Activated T-cell treated with anti-CD3 and anti-CD28 coated beads, Interleukin-2, amount 50 U/mL, for 4 hours (primary cell): ENCODE measurements around the gene ZBTB2. TPM values are rescaled to one million over a fixed set of nuclear protein-coding genes. Genes with fewer than 3 reads are reported as not detected.
A peak's percentile ranks its signal among the peaks of the same experiment; 100 is the strongest.

Experiments used
- ATAC-seq, 2 donors: fragments of 200-7000 bp; cut with Tn5 transposase; one replicate each; pipeline ENCODE4 v1.10.0; 2021
- DNase-seq: peaks from one replicate; pipeline ENCODE4 v3.0.0-alpha.2; 2020
- H3K27me3 Mint-ChIP-seq: one replicate; pipeline ENCODE4 v1.8.0; 2021; ENCODE audit warnings: low read depth, mixed read lengths
- H3K36me3 Mint-ChIP-seq: one replicate; pipeline ENCODE4 v1.8.0; 2022; ENCODE audit warnings: mixed read lengths; ENCODE audit not compliant: insufficient read depth
- H3K4me1 Mint-ChIP-seq: one replicate; pipeline ENCODE4 v1.8.0; 2021; ENCODE audit warnings: low read depth, mixed read lengths
- H3K4me3 Mint-ChIP-seq: one replicate; pipeline ENCODE4 v1.8.0; 2021; ENCODE audit warnings: mild to moderate bottlenecking, moderate library complexity, mixed read lengths
- H3K9me3 Mint-ChIP-seq: one replicate; pipeline ENCODE4 v1.8.0; 2021; ENCODE audit warnings: mixed read lengths
- total RNA-seq, 3 donors: library from RNA; stranded (reverse); gene quantifications; one replicate each; pipeline ENCODE4 v1.2.1, GENCODE V29; 2021

Gene ZBTB2, protein sequence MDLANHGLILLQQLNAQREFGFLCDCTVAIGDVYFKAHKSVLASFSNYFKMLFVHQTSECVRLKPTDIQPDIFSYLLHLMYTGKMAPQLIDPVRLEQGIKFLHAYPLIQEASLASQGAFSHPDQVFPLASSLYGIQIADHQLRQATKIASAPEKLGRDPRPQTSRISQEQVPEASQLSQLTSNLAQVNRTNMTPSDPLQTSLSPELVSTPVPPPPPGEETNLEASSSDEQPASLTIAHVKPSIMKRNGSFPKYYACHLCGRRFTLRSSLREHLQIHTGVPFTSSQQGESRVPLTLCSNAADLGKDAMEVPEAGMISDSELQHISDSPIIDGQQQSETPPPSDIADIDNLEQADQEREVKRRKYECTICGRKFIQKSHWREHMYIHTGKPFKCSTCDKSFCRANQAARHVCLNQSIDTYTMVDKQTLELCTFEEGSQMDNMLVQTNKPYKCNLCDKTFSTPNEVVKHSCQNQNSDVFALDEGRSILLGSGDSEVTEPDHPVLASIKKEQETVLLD
- total RNA-seq: 10 to 100 TPM; 18.5 to 21.7 (median 19.5) TPM

GRCh38 chr6:151391471-151392413 is at the start of gene ZBTB2:
Gene ZBTB2 (minus strand): TSS chr6:151391559. CDS start chr6:151373637, 17,922 bp downstream.
- Mint-ChIP-seq H3K4me3 (peak within 1 kb of the TSS; percentile 91), H3K36me3 (peaks cover 4% of the 10 kb centered on the region), H3K9me3 (no peaks in the 10 kb centered on the region), H3K27me3 (no peaks in the 10 kb centered on the region), H3K4me1 (peaks cover 62% of the 10 kb centered on the region)
- ATAC-seq (peak; percentile 7 to 9), DNase-seq (peak; percentile 53)

DNA sequence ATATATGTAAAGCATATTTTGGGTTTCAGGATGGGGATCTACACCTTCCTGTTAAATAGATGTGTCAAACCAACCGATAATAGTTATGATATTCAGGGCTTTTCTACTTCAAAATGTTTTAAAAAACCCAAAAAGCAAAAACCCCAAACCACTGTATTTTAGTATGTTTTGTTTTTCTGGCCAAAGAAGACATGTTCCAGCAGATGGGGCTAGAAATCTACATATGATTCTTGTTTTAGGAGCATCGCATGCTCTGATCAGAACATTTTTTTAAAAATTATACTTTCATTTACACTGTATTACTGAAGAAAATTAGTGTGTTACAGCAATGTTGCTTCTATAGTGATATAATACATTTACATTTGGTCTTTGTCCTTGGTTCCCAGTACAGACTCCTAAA is 49.6 kb upstream of the ZBTB2 start:
- peaks cover 24% of the 10 kb centered on the region for H3K36me3 Mint-ChIP-seq
- H3K9me3 Mint-ChIP-seq: no peaks in the 10 kb centered on the region
- no peaks in the 10 kb centered on the region for H3K27me3 Mint-ChIP-seq
- H3K4me1 Mint-ChIP-seq: peaks cover 38% of the 10 kb centered on the region
- H3K4me3 Mint-ChIP-seq: no peak overlapping the region
- no peak for ATAC-seq
- no peak for DNase-seq

GRCh38 chr6:151440498-151440897 is 49.1 kb upstream of the ZBTB2 start:
- no peaks in the 10 kb centered on the region for H3K27me3 Mint-ChIP-seq
- H3K36me3 Mint-ChIP-seq: peaks cover 24% of the 10 kb centered on the region
- no peaks in the 10 kb centered on the region for H3K9me3 Mint-ChIP-seq
- no peak for DNase-seq
- ATAC-seq: no peak
- peaks cover 38% of the 10 kb centered on the region for H3K4me1 Mint-ChIP-seq
- no peak overlapping the region for H3K4me3 Mint-ChIP-seq

DNA sequence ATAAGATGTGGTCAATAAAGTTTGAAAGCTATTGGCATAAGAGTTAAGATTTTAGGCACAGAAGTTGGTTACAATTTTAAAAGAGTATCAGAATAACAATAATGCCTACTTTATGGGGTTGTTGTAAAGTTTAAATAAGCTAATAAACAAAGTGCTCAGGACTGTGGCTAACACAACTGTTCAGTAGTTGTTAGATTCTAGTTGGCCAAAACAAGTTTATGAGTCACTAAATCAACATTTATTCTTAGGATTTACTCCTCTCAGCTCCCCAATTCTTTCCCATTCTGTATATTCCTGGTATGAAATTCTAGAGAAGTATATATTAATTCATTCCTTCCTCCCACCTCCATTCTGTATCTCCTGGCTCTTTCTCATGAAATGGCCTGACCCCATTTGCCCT is 46.0 kb upstream of the ZBTB2 start:
- H3K27me3 Mint-ChIP-seq: no peaks in the 10 kb centered on the region
- DNase-seq: no peak
- H3K9me3 Mint-ChIP-seq: no peaks in the 10 kb centered on the region
- ATAC-seq: no peak
- peaks cover 21% of the 10 kb centered on the region for H3K36me3 Mint-ChIP-seq
- H3K4me1 Mint-ChIP-seq: peaks cover 31% of the 10 kb centered on the region
- no peak overlapping the region for H3K4me3 Mint-ChIP-seq

- peaks cover 23% of the 10 kb centered on the region for H3K36me3 Mint-ChIP-seq
- ATAC-seq (no peak), DNase-seq (no peak)
- peaks cover 28% of the 10 kb centered on the region for H3K4me1 Mint-ChIP-seq
- no peak overlapping the region for H3K4me3 Mint-ChIP-seq
- no peaks in the 10 kb centered on the region for H3K9me3 Mint-ChIP-seq
- no peaks in the 10 kb centered on the region for H3K27me3 Mint-ChIP-seq
These were observed 45.4 kb upstream of the ZBTB2 start for GRCh38 chr6:151436802-151437201.

GRCh38 chr6:151436300-151436699 is 44.9 kb upstream of the ZBTB2 start:
- Mint-ChIP-seq H3K27me3 (no peaks in the 10 kb centered on the region), H3K9me3 (no peaks in the 10 kb centered on the region), H3K4me3 (no peak overlapping the region)

GRCh38 chr6:151434369-151434768 is 43.0 kb upstream of the ZBTB2 start:
- peaks cover 35% of the 10 kb centered on the region for H3K36me3 Mint-ChIP-seq
- ATAC-seq: no peak
- no peaks in the 10 kb centered on the region for H3K9me3 Mint-ChIP-seq
- H3K4me3 Mint-ChIP-seq: no peak overlapping the region
- peaks cover 14% of the 10 kb centered on the region for H3K4me1 Mint-ChIP-seq
- no peaks in the 10 kb centered on the region for H3K27me3 Mint-ChIP-seq
- no peak for DNase-seq

More at GRCh38 chr6:151436300-151436699, 44.9 kb upstream of the ZBTB2 start:
- Mint-ChIP-seq H3K36me3 (peaks cover 23% of the 10 kb centered on the region), H3K4me1 (peaks cover 23% of the 10 kb centered on the region)
- ATAC-seq (no peak), DNase-seq (no peak)

- H3K4me3 Mint-ChIP-seq: no peak overlapping the region
- ATAC-seq (no peak), DNase-seq (no peak)
- no peaks in the 10 kb centered on the region for H3K9me3 Mint-ChIP-seq
- H3K36me3 Mint-ChIP-seq: peaks cover 33% of the 10 kb centered on the region
- peaks cover 8% of the 10 kb centered on the region for H3K4me1 Mint-ChIP-seq
- H3K27me3 Mint-ChIP-seq: no peaks in the 10 kb centered on the region
These were observed 41.3 kb upstream of the ZBTB2 start for GRCh38 chr6:151432651-151433050.

DNA sequence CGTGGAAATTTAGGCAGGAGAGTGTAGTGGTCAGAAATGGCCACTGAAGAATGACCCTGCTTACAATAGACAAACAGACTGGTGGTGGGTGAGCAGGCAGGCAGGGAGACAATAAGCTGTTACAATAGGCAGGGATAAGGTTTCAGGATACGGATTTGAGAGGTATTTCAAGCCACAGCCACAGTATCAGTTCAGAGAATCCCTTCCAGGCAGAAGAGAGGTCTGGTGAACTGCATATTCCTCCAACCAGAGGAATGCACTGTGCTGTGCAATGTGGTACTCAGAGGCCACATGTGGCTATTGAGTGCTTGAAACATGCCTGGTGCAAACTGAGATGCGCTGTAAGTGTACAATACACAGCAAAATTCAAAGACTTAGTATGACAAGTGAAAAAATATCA is 40.0 kb upstream of the ZBTB2 start:
- Mint-ChIP-seq H3K9me3 (no peaks in the 10 kb centered on the region), H3K36me3 (peaks cover 32% of the 10 kb centered on the region), H3K4me3 (no peak overlapping the region), H3K4me1 (peaks cover 2% of the 10 kb centered on the region), H3K27me3 (no peaks in the 10 kb centered on the region)
- DNase-seq (no peak), ATAC-seq (no peak)

DNA sequence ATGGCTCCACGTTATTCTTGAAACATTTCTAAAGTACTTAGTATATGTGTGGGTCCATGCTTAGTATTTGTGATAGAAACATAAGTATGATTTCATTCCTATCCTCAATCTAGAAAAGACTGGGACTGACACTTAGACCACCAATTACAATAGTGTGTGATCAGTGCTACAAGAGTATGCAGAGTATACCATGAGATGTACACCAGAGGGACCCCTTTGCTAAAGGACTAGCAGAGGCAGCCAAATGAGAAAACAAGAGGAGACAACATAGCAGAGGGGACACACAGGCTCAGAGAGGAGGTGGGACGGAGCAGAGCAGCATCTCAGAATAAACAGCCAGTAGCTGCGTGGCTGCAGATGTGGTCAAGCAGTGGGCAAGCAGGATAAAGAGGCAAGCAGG is 39.5 kb upstream of the ZBTB2 start:
- peaks cover 32% of the 10 kb centered on the region for H3K36me3 Mint-ChIP-seq

DNA sequence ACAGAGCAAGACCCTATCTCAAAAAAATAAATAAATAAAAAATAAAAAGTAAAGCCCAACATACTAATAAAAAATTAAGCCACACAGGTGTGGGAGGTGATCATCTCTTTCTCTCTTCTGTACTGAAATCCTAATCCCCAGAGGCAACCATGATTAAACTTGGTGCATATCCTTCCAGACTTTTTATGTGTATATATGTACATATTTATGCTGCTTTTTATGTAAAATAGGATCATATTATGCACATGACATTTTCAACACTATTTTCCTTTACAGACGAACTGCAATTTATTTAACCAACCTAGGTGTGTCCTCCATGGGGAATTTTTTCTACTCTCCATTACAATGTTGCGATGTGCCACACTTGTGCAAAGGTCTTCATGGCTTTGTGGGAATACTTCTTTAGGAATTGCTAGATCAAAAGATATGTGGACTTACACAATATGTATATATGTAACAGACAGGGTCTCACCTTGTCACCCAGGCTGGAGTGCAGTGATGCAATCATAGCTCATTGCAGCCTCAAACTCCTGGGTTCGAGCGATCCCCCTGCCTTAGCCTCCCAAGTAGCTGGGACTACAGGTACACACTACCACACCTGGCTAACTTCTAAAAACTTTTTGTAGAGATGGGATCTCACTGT is 36.9 kb upstream of the ZBTB2 start:
- Mint-ChIP-seq H3K4me1 (no peaks in the 10 kb centered on the region), H3K4me3 (no peak overlapping the region), H3K27me3 (no peaks in the 10 kb centered on the region), H3K9me3 (no peaks in the 10 kb centered on the region), H3K36me3 (peaks cover 41% of the 10 kb centered on the region)
- ATAC-seq (no peak), DNase-seq (no peak)

More for the DNA sequence above, 39.5 kb upstream of the ZBTB2 start:
- no peaks in the 10 kb centered on the region for H3K9me3 Mint-ChIP-seq
- ATAC-seq (no peak), DNase-seq (no peak)
- H3K4me3 Mint-ChIP-seq: no peak overlapping the region
- no peaks in the 10 kb centered on the region for H3K27me3 Mint-ChIP-seq
- no peaks in the 10 kb centered on the region for H3K4me1 Mint-ChIP-seq

- Mint-ChIP-seq H3K4me1 (no peaks in the 10 kb centered on the region), H3K4me3 (no peak overlapping the region), H3K27me3 (no peaks in the 10 kb centered on the region), H3K36me3 (peaks cover 32% of the 10 kb centered on the region), H3K9me3 (no peaks in the 10 kb centered on the region)
- ATAC-seq: no peak
- DNase-seq: no peak
These were observed 34.2 kb upstream of the ZBTB2 start for GRCh38 chr6:151425561-151425960.

- no peaks in the 10 kb centered on the region for H3K4me1 Mint-ChIP-seq
- no peak overlapping the region for H3K4me3 Mint-ChIP-seq
- no peak for DNase-seq
- ATAC-seq: no peak
- H3K9me3 Mint-ChIP-seq: no peaks in the 10 kb centered on the region
- H3K36me3 Mint-ChIP-seq: peaks cover 21% of the 10 kb centered on the region
- H3K27me3 Mint-ChIP-seq: no peaks in the 10 kb centered on the region
These were observed 31.6 kb upstream of the ZBTB2 start for GRCh38 chr6:151422981-151423380.

GRCh38 chr6:151417477-151417876 is 26.1 kb upstream of the ZBTB2 start:
- ATAC-seq: no peak
- Mint-ChIP-seq H3K27me3 (no peaks in the 10 kb centered on the region), H3K4me3 (no peak overlapping the region)

More at GRCh38 chr6:151417477-151417876, 26.1 kb upstream of the ZBTB2 start:
- DNase-seq: no peak
- H3K36me3 Mint-ChIP-seq: peaks cover 28% of the 10 kb centered on the region
- H3K9me3 Mint-ChIP-seq: peaks cover 4% of the 10 kb centered on the region
- H3K4me1 Mint-ChIP-seq: peaks cover 17% of the 10 kb centered on the region
